HG02840 (cell line): Measurements from ENCODE around the gene WWC2.

Experiments
- ATAC-seq: cut with Tn5 transposase; IDR thresholded peaks from one replicate; pipeline ENCODE4 v1.9.1; 2021; ENCODE audit warnings: mild to moderate bottlenecking, moderate library complexity, moderate number of reproducible peaks; ENCODE audit not compliant: unreplicated experiment, low FRiP score

WWC2 gene

DNA sequence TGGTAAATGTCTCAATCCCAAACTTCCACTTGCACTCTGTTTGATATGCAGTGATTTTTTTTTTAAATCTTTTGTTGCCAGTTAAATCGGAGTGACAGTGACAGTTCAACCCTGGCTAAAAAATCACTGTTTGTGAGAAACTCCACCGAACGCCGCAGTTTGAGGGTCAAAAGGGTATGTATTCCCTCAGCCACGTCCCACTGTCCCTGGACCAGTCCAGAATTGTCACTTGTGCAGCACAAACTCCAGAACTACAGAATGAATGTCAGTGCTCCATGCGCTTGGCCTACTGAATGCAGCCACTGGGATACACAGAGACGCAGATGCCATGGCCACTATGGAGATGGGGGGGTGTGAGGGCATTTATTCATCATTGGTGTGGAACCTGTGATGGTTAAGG is 186.8 kb downstream of the WWC2 start:
- ATAC-seq = no peak

GRCh38 chr4:183286590-183287308 is 187.7 kb downstream of the WWC2 start:
- ATAC-seq = peak; percentile 21

- ATAC-seq = peak; percentile 77
These were observed 188.2 kb downstream of the WWC2 start for GRCh38 chr4:183287309-183287659.

- ATAC-seq = peak; percentile 80
These were observed 188.6 kb downstream of the WWC2 start for GRCh38 chr4:183287677-183288076.

DNA sequence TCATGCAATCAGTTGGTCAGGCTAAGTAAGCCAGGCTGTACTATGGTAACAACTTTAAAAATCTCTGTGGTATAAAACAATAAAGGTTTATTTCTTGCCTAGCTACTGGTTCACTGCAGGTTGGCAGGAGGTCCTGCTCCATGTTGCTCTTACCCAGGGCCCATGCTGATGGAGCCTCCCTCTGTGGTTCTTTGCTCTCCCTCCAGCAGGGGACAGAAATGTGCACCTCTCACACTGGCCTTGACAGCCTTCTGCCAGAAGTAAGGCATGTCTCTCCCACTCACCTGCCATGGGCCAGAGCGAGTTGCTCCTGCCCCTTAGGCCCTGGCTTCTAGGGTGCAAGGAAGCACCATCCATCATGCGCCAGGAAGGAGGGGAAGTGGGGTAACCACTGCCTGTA is 189.9 kb downstream of the WWC2 start:
- no peak for ATAC-seq

GRCh38 chr4:183289688-183290087 is 190.6 kb downstream of the WWC2 start:
- ATAC-seq = no peak

DNA sequence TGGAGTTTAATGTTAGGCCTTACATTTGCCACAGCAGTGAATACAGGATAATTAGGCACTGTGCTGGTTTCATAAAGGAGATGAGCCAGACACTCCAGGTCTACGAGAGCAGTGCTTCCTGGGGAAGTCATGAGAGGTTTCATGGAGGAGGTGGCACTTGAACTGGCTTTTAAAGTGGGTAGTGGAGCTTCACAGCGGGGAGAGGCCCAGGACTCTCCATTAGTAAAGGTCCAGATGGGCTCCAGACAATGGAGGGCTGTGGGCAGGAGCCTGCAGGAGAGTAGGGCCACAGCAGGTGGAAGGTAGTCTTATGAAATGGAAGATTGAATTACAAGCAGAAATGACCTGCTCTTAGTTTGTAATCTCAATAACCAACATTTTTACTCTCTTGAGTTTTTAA is 192.0 kb downstream of the WWC2 start:
- no peak for ATAC-seq

DNA sequence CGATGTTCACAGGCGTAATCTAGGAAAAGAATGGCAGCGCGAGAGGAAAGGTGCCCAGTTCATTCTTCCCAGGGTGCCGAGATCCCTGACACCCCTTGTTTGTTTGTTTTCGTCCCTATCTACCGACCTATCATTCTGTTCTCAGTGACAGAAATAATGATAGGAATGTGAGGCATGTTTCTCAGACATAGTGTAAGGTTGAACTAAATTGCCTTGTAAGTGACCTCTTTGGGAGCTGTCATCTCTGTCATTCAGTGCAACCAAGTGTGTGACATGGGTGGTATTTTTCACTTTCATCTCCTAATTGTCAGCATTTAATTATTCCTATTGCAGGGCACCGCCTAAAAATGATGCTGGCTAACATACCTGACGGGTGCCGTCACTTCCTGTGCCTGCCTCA is 196.7 kb downstream of the WWC2 start:
- ATAC-seq = no peak

DNA sequence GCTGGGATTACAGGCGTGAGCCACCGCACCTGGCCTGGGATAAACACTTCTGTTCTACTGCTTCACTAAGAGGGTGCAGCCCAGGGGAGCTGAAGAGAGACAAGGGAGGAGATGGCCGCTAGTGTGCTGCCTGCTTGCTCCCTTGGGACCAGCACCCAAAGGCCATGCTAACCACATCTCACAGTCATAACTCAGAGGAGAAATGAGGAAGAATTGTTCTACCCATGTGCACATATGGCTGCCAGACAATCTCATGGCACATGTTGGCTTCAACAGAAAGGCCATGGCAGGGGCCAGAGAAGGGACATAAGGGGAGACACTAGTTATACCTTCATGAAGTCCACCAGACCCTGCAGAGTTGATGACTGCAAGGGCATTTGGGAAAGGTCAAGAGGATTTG is 198.6 kb downstream of the WWC2 start:
- ATAC-seq = peak; percentile 75

DNA sequence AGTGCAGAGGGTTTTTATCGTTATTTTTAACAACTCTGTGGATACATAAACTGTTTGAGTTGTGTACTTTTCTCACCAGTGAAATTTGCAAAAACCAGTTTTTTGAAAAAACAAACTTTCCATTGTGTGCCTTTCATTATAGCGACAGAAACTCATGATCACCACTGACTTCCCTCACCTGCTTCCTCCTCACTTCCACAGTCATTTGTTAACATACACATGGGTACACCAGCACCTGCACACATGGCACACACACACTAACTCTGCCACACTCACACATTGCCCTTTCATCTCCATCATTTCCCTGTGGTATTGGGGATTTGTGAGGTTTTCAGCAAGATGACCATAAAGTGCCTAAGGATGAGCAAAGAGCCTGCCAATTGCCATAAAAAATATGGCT is 200.4 kb downstream of the WWC2 start:
- ATAC-seq = no peak

DNA sequence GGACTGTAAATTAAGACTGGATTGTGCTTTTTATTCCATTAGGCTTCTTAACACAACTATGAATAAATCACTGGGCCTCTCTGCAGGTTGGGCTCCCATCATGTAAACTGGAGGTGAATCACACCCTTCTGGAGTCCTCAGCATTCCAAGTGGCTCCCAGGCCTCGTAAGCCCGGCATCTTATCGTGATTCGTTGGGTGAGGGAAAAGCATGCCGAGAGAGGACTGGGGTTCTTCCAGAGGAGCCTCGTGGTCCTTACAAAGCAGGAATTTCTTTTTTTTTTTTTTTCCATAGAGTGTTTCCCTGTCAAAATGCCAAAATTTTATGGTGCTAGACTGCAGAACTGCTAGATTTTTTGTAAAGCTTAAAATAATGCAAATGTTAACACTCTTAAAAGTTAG is 201.0 kb downstream of the WWC2 start:
- ATAC-seq = no peak

DNA sequence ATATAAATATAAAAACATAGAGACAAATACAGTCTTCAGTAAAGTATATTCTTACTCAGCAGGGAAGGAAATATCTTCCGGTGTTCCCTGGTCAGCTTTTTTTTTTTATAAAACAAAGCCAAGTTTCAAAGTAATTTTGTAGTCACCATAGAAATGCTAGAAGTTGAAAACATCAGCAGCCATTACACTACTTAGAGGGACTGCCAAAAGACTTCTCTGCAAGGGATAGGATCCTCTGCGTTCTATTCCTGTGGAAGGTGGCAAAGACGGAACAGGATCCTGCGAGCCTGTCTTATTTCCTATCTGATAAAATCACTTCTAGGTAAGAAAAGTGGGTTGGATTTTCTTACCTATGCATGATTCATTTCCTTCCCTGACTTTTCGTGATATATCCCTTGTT is 201.6 kb downstream of the WWC2 start:
- no peak for ATAC-seq

DNA sequence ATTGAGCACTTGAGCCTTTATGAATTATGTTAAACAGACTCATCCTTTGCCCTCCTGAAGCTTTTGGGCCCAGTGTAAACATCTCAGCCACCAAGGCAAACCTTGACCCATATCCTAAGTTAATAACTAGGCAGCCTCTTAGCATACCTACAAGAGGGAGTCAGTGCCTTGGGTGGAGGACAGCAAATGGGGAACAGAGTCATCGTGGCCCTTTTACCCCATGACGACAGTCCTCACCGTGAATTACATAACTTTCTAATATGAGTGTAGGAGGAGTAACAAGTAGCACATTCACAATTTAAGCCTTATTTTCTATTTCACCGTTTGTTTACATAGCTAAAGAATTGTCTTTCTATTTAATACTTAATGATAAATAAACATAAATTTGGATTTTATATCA is 204.2 kb downstream of the WWC2 start:
- no peak for ATAC-seq

GRCh38 chr4:183304067-183304466 is 205.0 kb downstream of the WWC2 start:
- ATAC-seq = no peak

- no peak for ATAC-seq
These were observed 205.5 kb downstream of the WWC2 start for GRCh38 chr4:183304538-183304937.

GRCh38 chr4:183306811-183307210 is 207.8 kb downstream of the WWC2 start:
- no peak for ATAC-seq

DNA sequence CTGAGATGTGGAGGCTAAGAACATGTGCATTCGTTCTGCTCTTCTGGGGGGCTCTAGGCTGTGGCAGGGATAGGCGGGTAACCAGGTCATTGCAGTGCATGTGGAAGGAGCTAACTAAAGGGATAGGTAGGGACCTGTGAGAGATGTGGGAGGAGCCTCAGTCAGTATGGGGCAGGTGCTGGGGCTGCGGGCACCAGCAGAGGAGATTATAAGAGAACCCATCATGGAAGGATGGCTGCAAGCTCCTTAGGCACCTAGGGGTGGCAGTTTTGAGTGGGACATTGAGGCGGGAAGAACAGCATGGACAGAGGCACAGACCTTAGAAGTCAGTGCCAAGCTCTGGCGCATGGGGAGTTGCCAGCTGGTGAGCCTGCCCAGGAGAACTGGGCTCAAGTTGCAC is 213.8 kb downstream of the WWC2 start:
- no peak for ATAC-seq

DNA sequence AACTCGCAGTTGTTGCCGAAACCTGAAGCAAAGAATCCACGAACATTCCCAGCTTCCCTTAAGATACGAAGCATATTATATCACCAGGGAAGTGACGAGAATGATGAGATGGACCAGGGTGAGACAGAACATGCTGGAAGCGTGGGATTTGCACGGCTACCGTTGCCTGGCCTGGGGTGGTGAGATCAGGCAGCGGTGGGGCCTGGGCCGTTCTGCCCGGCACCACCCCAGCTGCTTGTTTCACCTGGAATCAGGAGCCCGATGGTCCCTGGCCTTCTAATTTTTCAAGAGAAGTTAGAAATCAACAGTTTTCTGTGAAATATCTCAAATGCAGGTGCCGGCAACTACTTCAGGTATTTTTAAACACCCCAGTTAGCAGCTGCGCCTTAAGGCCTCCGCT is 215.3 kb downstream of the WWC2 start:
- ATAC-seq = no peak

- no peak for ATAC-seq
These were observed 215.7 kb downstream of the WWC2 start for GRCh38 chr4:183314806-183315205.

DNA sequence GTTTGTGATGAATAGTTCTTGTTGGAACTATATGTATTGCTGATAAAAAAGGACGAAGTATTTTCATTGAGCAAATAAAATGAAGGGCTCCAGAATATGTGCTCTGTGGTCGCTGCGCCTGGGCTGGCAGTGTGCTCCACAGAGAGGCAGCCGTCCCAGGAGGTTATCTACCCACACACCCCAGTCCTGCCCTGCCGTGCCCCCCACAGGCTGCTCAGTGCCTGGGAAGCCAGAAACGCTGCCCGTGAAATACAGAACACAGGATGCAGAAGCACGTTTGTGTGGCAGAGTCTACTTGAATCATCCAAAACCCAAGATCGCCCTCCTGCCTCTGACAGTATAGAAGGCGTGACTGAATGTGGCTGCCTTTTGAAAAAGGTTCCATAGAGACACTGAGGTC is 219.6 kb downstream of the WWC2 start:
- ATAC-seq = no peak

DNA sequence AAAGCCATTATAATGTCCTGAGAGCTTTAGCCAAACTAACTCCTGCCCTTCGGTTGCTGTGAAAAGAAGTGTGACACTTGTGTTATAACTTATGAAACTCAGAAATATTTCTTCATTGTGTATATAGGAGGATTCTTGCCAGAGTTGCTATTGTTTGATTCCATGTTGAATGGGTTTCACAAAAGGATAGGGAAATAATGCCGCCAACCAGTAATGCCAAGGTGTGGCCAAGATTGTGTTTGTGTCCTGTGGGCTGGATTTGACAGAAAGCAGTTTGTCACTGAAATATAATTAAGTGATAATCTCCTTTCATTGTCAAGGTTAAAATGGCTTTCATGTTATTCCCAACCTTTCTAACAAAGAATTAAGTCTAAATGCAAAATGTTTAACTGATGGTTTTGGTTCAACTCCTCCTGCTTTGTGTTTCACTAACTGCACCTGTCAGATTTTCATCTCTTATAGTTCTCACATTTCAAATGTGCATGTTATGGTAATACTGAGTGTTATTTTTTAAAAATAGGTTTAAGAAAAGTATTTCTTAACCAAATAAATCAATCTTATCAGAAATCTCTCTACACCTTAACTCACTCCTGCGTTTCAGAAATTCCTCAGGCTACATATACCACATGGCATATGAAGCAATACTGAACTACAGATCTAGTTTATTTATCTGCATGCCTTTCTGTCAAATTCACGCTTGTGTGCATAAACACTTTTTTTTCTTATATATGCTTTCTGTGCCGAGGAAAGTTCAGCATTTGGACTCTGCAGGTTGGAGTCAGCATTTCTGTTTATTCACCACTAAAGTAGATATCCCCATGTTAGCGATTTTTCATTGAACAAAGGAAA is 221.4 kb downstream of the WWC2 start, which contains the start of gene CLDN22:
TSS of gene CLDN22 (minus strand) at position 66 of the 849 bp plus-strand sequence. CDS start at position 8, 58 bp downstream.
- no peak for ATAC-seq

DNA sequence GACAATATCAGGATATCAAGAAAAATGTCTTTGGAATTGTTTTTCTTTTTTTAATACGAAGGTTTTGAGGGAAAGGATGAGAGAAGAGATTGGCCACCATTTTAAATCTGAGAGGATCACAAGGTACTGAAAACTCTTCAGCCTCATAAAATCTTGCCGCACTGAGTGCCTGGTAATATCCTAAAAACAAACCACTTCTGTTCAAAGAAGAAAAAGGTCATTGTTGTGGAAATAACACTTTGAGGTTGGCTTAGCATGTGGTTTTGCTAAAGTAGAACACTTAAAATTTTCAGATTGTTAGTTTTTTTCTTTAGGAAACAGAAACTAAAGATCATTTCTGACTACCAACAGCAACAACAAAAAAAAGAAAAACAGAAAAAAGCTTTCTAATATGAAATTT is 222.0 kb downstream of the WWC2 start:
- no peak for ATAC-seq
